ENCODE measurements around the gene HBP1.

Gene HBP1

DNA sequence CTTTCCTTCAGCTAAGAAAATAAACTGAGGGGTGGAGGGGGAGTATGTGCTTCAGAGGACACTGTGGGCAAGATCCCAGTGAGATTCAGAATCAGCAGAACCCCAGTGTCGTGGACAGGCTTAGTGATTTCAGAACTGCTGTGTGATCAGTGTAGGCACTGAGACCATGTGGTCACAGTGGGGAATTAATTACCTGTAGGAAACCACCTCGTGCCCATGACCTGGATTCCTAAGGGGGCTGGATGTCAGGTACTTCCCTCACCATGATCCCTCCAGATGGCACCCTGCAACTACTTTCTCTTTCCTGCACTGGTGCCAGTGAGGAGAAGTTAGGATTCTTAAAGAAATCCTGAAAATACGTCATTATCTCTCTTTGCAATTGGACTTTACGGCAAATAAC lies 64.4 kb downstream of the HBP1 start:
- DNase-seq, result no peak
- H3K27ac ChIP-seq, result no peak overlapping the region
- intact Hi-C loops (cut with DNase I; ENCODE audit: low total_unique reads), result no loop called here

GRCh38 chr7:107233981-107234380 lies 65.2 kb downstream of the HBP1 start:
- Histone ChIP-seq H3K36me3 (peaks cover 0 to 19% (median 13%) of the 10 kb centered on the region in 3 donors), H3K4me1 (no peaks in the 10 kb centered on the region), H3K27me3 (no peaks in the 10 kb centered on the region), H3K9me3 (no peaks in the 10 kb centered on the region), H3K27ac (no peak overlapping the region), H3K4me3 (no peak overlapping the region)
- TF ChIP-seq, protein P1, sequence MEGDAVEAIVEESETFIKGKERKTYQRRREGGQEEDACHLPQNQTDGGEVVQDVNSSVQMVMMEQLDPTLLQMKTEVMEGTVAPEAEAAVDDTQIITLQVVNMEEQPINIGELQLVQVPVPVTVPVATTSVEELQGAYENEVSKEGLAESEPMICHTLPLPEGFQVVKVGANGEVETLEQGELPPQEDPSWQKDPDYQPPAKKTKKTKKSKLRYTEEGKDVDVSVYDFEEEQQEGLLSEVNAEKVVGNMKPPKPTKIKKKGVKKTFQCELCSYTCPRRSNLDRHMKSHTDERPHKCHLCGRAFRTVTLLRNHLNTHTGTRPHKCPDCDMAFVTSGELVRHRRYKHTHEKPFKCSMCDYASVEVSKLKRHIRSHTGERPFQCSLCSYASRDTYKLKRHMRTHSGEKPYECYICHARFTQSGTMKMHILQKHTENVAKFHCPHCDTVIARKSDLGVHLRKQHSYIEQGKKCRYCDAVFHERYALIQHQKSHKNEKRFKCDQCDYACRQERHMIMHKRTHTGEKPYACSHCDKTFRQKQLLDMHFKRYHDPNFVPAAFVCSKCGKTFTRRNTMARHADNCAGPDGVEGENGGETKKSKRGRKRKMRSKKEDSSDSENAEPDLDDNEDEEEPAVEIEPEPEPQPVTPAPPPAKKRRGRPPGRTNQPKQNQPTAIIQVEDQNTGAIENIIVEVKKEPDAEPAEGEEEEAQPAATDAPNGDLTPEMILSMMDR (IDR thresholded peaks at IDR 0.05), result no peak
- no peak for DNase-seq
- intact Hi-C loops (cut with DNase I; ENCODE audit: low total_unique reads), result no loop called here

More for the DNA sequence above, 64.4 kb downstream of the HBP1 start:
- Histone ChIP-seq H3K36me3 (peaks cover 0 to 19% (median 17%) of the 10 kb centered on the region in 3 donors), H3K4me1 (no peaks in the 10 kb centered on the region), H3K4me3 (no peak overlapping the region), H3K27me3 (no peaks in the 10 kb centered on the region), H3K9me3 (no peaks in the 10 kb centered on the region)
- TF ChIP-seq, protein P1 (IDR thresholded peaks at IDR 0.05), result no peak

DNA sequence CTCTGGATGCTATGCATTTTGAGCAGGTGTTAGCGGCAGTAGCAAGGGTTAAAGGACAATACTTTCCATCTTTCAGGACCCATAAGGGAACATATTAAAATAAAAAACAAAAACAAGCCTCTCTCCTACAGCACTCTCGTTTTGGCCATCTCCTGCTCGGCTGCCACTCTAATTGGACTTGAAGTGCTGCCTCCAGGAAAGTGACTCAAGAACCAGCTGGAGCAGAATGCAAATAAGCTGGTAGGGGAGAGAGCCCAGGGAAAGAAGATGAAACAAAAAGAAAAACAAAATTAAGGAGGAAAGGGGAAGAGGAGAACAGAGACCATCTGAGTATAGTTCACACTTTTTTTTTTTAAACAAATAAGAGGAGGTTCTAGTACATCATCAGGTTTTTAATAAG lies 65.6 kb downstream of the HBP1 start:
- TF ChIP-seq, protein P1 (IDR thresholded peaks at IDR 0.05), result no peak
- Histone ChIP-seq H3K36me3 (peaks cover 0 to 19% (median 10%) of the 10 kb centered on the region in 3 donors), H3K4me1 (no peaks in the 10 kb centered on the region), H3K9me3 (no peaks in the 10 kb centered on the region), H3K4me3 (no peak overlapping the region), H3K27me3 (no peaks in the 10 kb centered on the region), H3K27ac (no peak overlapping the region)
- intact Hi-C loops (cut with DNase I; ENCODE audit: low total_unique reads), result no loop called here
- DNase-seq, result no peak

DNA sequence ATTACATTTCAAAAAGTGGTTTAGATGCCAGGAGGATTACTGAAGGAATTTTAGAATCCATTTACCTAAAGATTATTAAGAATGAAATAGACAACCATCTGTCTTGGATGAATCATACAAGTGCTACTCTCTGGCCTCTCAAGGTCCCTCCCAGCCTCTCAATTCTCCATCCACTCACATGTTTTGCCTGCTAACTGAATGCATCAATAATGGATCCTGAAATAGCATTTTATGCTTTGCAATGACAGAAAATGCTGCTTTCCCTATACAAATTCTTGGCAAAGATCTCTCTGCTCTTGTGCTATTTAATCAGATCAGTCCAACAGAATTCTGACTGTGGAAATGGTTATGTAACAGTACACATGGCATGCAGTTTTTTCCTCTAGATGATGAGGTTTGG lies 68.1 kb downstream of the HBP1 start:
- DNase-seq, result no peak
- H3K4me1 ChIP-seq, result no peaks in the 10 kb centered on the region
- intact Hi-C loops (cut with DNase I; ENCODE audit: low total_unique reads), result no loop called here
- no peak overlapping the region for H3K4me3 ChIP-seq
- no peak overlapping the region for H3K27ac ChIP-seq
- H3K27me3 ChIP-seq, result no peaks in the 10 kb centered on the region
- TF ChIP-seq, protein P1 (IDR thresholded peaks at IDR 0.05), result no peak
- H3K36me3 ChIP-seq, result peaks cover 0 to 15% (median 4%) of the 10 kb centered on the region in 3 donors
- H3K9me3 ChIP-seq, result no peaks in the 10 kb centered on the region

GRCh38 chr7:107237451-107237850 lies 68.6 kb downstream of the HBP1 start:
- H3K4me1 ChIP-seq, result no peaks in the 10 kb centered on the region
- DNase-seq, result no peak
- peaks cover 0 to 15% (median 4%) of the 10 kb centered on the region in 3 donors for H3K36me3 ChIP-seq
- H3K27ac ChIP-seq, result no peak overlapping the region
- intact Hi-C loops (cut with DNase I; ENCODE audit: low total_unique reads), result no loop called here
- no peaks in the 10 kb centered on the region for H3K27me3 ChIP-seq
- no peaks in the 10 kb centered on the region for H3K9me3 ChIP-seq
- TF ChIP-seq, protein P1 (IDR thresholded peaks at IDR 0.05), result no peak
- no peak overlapping the region for H3K4me3 ChIP-seq

GRCh38 chr7:107242267-107242666 lies 73.5 kb downstream of the HBP1 start:
- no peaks in the 10 kb centered on the region for H3K4me1 ChIP-seq
- DNase-seq, result no peak
- no peaks in the 10 kb centered on the region for H3K27me3 ChIP-seq
- no peak overlapping the region for H3K4me3 ChIP-seq
- H3K27ac ChIP-seq, result no peak overlapping the region
- no peaks in the 10 kb centered on the region for H3K9me3 ChIP-seq
- intact Hi-C loops (cut with DNase I; ENCODE audit: low total_unique reads), result no loop called here
- TF ChIP-seq, protein P1 (IDR thresholded peaks at IDR 0.05), result no peak
- peaks cover 10 to 31% (median 11%) of the 10 kb centered on the region in 3 donors for H3K36me3 ChIP-seq

All from tibial artery (tissue), 4 donors.